ENCODE measurements around the gene PCYT1B.

DNA sequence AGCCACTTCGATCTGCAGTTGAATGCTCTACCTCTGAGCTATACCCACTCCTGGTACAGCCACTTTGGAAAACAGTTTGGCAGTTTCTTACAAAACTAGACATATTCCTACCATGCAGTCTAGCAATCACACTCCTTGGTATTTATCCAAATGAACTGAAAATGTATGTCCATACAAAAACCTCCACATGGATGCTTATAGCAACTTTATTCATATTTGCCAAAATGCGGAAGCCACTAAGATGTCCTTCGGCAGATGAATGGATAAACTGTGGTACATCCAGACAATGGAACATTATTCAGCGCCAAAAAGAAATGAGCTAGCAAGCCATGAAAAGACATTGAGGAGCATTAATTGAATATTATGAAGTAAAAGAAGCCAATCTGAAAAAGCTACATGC is 45.3 kb downstream of the PCYT1B start:
- TF ChIP-seq ZSCAN30 (tag by site-specific recombination; IDR thresholded peaks at IDR 0.05) (no peak), ZNF521 (tag by site-specific recombination; IDR thresholded peaks at IDR 0.05) (no peak), ELK4 (IDR thresholded peaks at IDR 0.05; ENCODE audit: borderline replicate concordance, low read depth, low read length) (no peak), ZBTB49 (tag by site-specific recombination; IDR thresholded peaks at IDR 0.05; ENCODE audit: low read depth) (no peak), ZNF560 (tag by site-specific recombination; IDR thresholded peaks at IDR 0.05; ENCODE audit: borderline replicate concordance) (no peak), ZNF24 (tag by site-specific recombination; IDR thresholded peaks at IDR 0.05) (no peak), BCL11A (tag by site-specific recombination; IDR thresholded peaks at IDR 0.05; ENCODE audit: low read depth) (no peak), ZNF843 (tag by site-specific recombination; IDR thresholded peaks at IDR 0.05) (no peak), ZBTB21 (tag by site-specific recombination; IDR thresholded peaks at IDR 0.05) (no peak), ZNF311 (tag by site-specific recombination; IDR thresholded peaks at IDR 0.05; ENCODE audit: borderline replicate concordance) (no peak), MYNN (tag by site-specific recombination; IDR thresholded peaks at IDR 0.05; ENCODE audit: borderline replicate concordance) (no peak)
- TF ChIP-seq, protein P1, sequence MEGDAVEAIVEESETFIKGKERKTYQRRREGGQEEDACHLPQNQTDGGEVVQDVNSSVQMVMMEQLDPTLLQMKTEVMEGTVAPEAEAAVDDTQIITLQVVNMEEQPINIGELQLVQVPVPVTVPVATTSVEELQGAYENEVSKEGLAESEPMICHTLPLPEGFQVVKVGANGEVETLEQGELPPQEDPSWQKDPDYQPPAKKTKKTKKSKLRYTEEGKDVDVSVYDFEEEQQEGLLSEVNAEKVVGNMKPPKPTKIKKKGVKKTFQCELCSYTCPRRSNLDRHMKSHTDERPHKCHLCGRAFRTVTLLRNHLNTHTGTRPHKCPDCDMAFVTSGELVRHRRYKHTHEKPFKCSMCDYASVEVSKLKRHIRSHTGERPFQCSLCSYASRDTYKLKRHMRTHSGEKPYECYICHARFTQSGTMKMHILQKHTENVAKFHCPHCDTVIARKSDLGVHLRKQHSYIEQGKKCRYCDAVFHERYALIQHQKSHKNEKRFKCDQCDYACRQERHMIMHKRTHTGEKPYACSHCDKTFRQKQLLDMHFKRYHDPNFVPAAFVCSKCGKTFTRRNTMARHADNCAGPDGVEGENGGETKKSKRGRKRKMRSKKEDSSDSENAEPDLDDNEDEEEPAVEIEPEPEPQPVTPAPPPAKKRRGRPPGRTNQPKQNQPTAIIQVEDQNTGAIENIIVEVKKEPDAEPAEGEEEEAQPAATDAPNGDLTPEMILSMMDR (tag by site-specific recombination; IDR thresholded peaks at IDR 0.05), result no peak
- TF ChIP-seq, protein P2, sequence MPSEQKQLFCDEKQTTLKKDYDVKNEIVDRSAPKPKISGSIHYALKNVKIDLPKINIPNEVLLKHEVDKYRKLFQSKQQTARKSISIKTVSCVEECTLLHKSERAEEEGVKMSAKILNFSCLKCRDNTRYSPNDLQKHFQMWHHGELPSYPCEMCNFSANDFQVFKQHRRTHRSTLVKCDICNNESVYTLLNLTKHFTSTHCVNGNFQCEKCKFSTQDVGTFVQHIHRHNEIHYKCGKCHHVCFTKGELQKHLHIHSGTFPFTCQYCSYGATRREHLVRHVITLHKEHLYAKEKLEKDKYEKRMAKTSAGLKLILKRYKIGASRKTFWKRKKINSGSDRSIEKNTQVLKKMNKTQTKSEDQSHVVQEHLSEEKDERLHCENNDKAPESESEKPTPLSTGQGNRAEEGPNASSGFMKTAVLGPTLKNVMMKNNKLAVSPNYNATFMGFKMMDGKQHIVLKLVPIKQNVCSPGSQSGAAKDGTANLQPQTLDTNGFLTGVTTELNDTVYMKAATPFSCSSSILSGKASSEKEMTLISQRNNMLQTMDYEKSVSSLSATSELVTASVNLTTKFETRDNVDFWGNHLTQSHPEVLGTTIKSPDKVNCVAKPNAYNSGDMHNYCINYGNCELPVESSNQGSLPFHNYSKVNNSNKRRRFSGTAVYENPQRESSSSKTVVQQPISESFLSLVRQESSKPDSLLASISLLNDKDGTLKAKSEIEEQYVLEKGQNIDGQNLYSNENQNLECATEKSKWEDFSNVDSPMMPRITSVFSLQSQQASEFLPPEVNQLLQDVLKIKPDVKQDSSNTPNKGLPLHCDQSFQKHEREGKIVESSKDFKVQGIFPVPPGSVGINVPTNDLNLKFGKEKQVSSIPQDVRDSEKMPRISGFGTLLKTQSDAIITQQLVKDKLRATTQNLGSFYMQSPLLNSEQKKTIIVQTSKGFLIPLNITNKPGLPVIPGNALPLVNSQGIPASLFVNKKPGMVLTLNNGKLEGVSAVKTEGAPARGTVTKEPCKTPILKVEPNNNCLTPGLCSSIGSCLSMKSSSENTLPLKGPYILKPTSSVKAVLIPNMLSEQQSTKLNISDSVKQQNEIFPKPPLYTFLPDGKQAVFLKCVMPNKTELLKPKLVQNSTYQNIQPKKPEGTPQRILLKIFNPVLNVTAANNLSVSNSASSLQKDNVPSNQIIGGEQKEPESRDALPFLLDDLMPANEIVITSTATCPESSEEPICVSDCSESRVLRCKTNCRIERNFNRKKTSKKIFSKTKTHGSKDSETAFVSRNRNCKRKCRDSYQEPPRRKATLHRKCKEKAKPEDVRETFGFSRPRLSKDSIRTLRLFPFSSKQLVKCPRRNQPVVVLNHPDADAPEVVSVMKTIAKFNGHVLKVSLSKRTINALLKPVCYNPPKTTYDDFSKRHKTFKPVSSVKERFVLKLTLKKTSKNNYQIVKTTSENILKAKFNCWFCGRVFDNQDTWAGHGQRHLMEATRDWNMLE (tag by site-specific recombination; conservative IDR thresholded peaks at IDR 0.05; ENCODE audit: low read depth), result no peak
- TF ChIP-seq, protein P3, sequence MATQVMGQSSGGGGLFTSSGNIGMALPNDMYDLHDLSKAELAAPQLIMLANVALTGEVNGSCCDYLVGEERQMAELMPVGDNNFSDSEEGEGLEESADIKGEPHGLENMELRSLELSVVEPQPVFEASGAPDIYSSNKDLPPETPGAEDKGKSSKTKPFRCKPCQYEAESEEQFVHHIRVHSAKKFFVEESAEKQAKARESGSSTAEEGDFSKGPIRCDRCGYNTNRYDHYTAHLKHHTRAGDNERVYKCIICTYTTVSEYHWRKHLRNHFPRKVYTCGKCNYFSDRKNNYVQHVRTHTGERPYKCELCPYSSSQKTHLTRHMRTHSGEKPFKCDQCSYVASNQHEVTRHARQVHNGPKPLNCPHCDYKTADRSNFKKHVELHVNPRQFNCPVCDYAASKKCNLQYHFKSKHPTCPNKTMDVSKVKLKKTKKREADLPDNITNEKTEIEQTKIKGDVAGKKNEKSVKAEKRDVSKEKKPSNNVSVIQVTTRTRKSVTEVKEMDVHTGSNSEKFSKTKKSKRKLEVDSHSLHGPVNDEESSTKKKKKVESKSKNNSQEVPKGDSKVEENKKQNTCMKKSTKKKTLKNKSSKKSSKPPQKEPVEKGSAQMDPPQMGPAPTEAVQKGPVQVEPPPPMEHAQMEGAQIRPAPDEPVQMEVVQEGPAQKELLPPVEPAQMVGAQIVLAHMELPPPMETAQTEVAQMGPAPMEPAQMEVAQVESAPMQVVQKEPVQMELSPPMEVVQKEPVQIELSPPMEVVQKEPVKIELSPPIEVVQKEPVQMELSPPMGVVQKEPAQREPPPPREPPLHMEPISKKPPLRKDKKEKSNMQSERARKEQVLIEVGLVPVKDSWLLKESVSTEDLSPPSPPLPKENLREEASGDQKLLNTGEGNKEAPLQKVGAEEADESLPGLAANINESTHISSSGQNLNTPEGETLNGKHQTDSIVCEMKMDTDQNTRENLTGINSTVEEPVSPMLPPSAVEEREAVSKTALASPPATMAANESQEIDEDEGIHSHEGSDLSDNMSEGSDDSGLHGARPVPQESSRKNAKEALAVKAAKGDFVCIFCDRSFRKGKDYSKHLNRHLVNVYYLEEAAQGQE (tag by site-specific recombination; IDR thresholded peaks at IDR 0.05), result no peak
